Suprapubic skin (tissue), 4 donors: ENCODE data around the gene MRM2. TPM values are rescaled to one million over a fixed set of nuclear protein-coding genes. Genes with fewer than 3 reads are reported as not detected.

Experiments
- DNase-seq, 2 donors: peaks; one replicate each; pipeline ENCODE4 v3.0.0-alpha.2; 2019; ENCODE audit warnings: low spot score in 2 of 2
- H3K27ac ChIP-seq: fragments of 200-600 bp; sonication (generic); one replicate; pipeline ENCODE4 v1.5.1; 2019
- H3K27me3 ChIP-seq: fragments of 200-600 bp; sonication (generic); one replicate; pipeline ENCODE4 v1.5.1; 2019
- H3K36me3 ChIP-seq: fragments of 200-600 bp; sonication (generic); one replicate; pipeline ENCODE4 v1.5.1; 2019
- H3K4me1 ChIP-seq: fragments of 200-600 bp; sonication (generic); one replicate; pipeline ENCODE4 v1.5.1; 2019
- H3K4me3 ChIP-seq: fragments of 200-600 bp; sonication (generic); one replicate; pipeline ENCODE4 v1.5.1; 2019; ENCODE audit warnings: mild to moderate bottlenecking
- H3K9me3 ChIP-seq: fragments of 200-600 bp; sonication (generic); one replicate; pipeline ENCODE4 v1.5.1; 2019
- EP300 ChIP-seq: sonication (generic); formaldehyde crosslinking; IDR thresholded peaks from one replicate; pipeline ENCODE4 v1.6.1; 2017; ENCODE audit warnings: antibody characterized with exemption
- POLR2A ChIP-seq, 2 donors: fragments of 450-650 bp; IDR thresholded peaks; one replicate each; pipeline ENCODE4 v1.6.1; 2017; ENCODE audit warnings: antibody characterized with exemption in 2 of 2, mild to moderate bottlenecking in 2 of 2, moderate library complexity in 2 of 2
- POLR2AphosphoS5 ChIP-seq, 3 donors: sonication (generic); formaldehyde crosslinking; IDR thresholded peaks; one replicate each; pipeline ENCODE4 v1.6.1; 2017; ENCODE audit warnings: antibody characterized with exemption in 3 of 3
- WGBS: methylation state at CpG from one replicate; pipeline ENCODE4 v1.1.5; 2018; 5-methylcytosine and 5-hydroxymethylcytosine counted together
- total RNA-seq, 4 donors: library from RNA; depleted of rRNA; stranded (reverse); fragments of >200 nt; gene quantifications; one replicate each; pipeline ENCODE4 v1.1.0, GENCODE V29; 2016
- TF ChIP-seq, protein P1 (sequence below), 2 donors: fragments of 200-600 bp in 1 of 2; fragments of 450-650 bp in 1 of 2; sonication (generic) in 1 of 2; IDR thresholded peaks; one replicate each; pipeline ENCODE4 v1.5.1; 2016 to 2019; ENCODE audit warnings: antibody characterized with exemption in 2 of 2, mild to moderate bottlenecking in 1 of 2, moderate library complexity in 1 of 2

Gene MRM2
- total RNA-seq, 4 donors from 2014 or later = 11.3 to 41.8 (median 19.8) TPM

DNA sequence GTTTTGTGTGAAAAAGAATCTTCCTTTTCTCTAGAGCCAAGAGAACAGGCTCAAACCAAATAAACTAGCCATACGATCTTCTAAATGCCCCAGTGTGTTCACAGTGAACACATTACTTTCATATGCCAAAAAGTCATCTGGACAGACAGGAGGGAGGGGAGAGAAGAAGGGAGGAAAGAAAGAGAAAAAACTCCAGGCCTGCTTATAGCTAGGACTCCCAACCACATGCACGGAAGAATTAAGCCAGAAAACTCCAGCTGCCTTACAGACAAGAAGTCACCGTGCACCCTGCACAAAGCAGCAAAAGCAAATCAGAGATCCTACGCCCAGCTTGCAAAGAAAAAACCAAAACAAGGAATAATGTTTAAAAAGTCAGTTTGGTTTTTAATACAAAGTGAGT, 37.9 kb upstream of the MRM2 start:
- H3K9me3 ChIP-seq = no peaks in the 10 kb centered on the region
- peaks cover 15% of the 10 kb centered on the region for H3K36me3 ChIP-seq
- H3K4me1 ChIP-seq = peaks cover 12% of the 10 kb centered on the region
- no peak overlapping the region for H3K4me3 ChIP-seq
- DNase-seq = no peak
- no peak for TF ChIP-seq POLR2AphosphoS5 (IDR thresholded peaks at IDR 0.05)
- H3K27ac ChIP-seq = no peak overlapping the region
- 65% methylated on average over 4 of the region's 4 CpGs for WGBS
- H3K27me3 ChIP-seq = no peaks in the 10 kb centered on the region

DNA sequence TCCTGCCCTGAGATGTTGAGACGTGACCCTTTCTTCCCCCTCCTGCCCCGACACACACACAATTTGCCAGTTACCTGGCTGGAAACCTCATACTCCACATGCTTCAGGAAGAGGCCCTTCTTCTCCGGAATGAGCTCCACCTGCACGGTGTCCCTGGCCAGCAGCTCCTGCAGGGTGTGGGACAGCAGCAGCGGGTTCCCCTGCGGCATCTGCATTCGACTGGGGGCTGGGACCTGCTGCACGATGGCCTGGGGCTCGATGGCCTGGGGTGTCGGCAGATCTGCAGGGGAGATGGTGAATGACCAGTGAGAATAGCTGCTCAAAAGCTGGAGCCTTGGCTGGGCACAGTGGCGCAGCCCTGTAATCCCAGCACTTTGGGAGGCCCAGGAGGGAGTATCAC, 36.0 kb upstream of the MRM2 start:
- H3K27ac ChIP-seq = no peak overlapping the region
- WGBS = 93% methylated on average over 8 of the region's 11 CpGs
- H3K27me3 ChIP-seq = no peaks in the 10 kb centered on the region
- no peaks in the 10 kb centered on the region for H3K9me3 ChIP-seq
- TF ChIP-seq EP300 (no peak), POLR2A (IDR thresholded peaks at IDR 0.05) (no peak), POLR2AphosphoS5 (IDR thresholded peaks at IDR 0.05) (no peak)
- TF ChIP-seq, protein P1, sequence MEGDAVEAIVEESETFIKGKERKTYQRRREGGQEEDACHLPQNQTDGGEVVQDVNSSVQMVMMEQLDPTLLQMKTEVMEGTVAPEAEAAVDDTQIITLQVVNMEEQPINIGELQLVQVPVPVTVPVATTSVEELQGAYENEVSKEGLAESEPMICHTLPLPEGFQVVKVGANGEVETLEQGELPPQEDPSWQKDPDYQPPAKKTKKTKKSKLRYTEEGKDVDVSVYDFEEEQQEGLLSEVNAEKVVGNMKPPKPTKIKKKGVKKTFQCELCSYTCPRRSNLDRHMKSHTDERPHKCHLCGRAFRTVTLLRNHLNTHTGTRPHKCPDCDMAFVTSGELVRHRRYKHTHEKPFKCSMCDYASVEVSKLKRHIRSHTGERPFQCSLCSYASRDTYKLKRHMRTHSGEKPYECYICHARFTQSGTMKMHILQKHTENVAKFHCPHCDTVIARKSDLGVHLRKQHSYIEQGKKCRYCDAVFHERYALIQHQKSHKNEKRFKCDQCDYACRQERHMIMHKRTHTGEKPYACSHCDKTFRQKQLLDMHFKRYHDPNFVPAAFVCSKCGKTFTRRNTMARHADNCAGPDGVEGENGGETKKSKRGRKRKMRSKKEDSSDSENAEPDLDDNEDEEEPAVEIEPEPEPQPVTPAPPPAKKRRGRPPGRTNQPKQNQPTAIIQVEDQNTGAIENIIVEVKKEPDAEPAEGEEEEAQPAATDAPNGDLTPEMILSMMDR (IDR thresholded peaks at IDR 0.05) = no peak
- peaks cover 32% of the 10 kb centered on the region for H3K36me3 ChIP-seq
- no peak overlapping the region for H3K4me3 ChIP-seq
- no peak for DNase-seq
- peaks cover 12% of the 10 kb centered on the region for H3K4me1 ChIP-seq

DNA sequence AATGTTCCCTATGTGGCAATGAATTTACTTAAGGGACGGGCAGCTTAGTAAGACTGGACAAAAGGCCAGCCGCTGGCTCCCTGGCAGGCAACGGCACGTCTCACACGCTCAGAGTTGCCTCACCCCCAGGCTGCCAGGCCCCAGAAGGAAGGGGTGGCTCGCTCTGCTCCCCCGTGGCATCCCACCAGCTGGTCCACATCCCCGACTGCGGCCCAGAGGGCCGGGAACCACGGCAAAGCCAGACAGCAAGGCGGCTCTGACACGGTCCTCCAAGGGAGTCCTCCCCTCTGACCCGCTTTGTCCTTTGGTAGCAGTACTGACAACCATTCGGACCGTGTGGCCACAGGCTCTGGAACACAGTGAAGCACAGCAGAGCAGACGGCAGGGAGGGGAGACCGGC, 34.1 kb upstream of the MRM2 start:
- TF ChIP-seq POLR2AphosphoS5 (IDR thresholded peaks at IDR 0.05) = no peak
- TF ChIP-seq, protein P1 (IDR thresholded peaks at IDR 0.05) = no peak
- no peak for TF ChIP-seq EP300
- no peak for TF ChIP-seq POLR2A (IDR thresholded peaks at IDR 0.05)

DNA sequence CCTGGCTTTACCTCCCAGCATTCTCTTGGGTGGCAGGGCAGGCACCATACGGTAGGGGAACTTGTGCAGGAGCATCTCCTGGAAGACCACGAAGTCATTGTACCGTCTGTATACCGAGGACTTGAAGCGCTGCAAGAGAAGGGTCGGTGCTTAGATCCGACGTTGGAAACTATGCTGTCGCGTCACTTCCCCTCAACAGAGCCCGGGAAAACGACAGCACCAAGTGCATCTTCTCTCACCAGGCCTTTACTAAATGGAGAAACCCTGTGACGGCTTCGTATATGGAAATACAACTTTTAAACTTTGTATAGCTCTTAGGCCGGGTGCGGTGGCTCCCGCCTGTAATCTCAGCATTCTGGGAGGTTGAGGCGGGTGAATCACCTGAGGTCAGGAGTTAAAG, 33.1 kb upstream of the MRM2 start:
- Histone ChIP-seq H3K9me3 (no peaks in the 10 kb centered on the region), H3K4me1 (no peaks in the 10 kb centered on the region), H3K36me3 (peaks cover 52% of the 10 kb centered on the region), H3K4me3 (no peak overlapping the region), H3K27ac (no peak overlapping the region), H3K27me3 (no peaks in the 10 kb centered on the region)
- no peak for DNase-seq
- WGBS = 90% methylated on average over 18 of the region's 18 CpGs
- TF ChIP-seq EP300 (no peak), POLR2AphosphoS5 (IDR thresholded peaks at IDR 0.05) (no peak), POLR2A (IDR thresholded peaks at IDR 0.05) (no peak)
- TF ChIP-seq, protein P1 (IDR thresholded peaks at IDR 0.05) = no peak

More for the DNA sequence above, 34.1 kb upstream of the MRM2 start:
- H3K27ac ChIP-seq = no peak overlapping the region
- H3K4me1 ChIP-seq = peaks cover 2% of the 10 kb centered on the region
- no peaks in the 10 kb centered on the region for H3K9me3 ChIP-seq
- no peaks in the 10 kb centered on the region for H3K27me3 ChIP-seq
- whole genome bisulfite sequencing = 94% methylated on average over 16 of the region's 18 CpGs
- no peak overlapping the region for H3K4me3 ChIP-seq
- DNase-seq = no peak
- peaks cover 44% of the 10 kb centered on the region for H3K36me3 ChIP-seq

DNA sequence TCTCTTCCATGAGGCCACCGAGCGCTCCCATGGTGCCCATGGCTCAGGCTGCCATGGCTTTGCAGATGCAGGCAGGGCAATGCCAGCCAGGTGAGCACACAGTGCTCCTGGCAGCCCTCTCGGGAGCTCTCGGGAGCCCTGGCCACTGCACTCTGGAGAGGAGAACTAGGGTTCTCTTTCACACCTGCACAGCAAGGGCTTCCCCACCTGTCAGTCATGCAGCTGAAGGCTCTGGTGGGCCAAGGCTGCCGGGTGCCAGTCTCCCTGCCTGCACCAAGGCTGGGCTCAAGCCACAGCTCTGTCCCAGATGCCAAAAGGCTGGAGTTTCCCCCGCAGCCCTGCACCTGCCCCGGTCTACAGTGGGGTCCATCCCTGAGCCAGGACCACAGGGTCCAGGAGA, 32.7 kb upstream of the MRM2 start:
- peaks cover 2% of the 10 kb centered on the region for H3K4me1 ChIP-seq
- WGBS = 100% methylated on average over 1 of the region's 7 CpGs
- H3K36me3 ChIP-seq = peaks cover 52% of the 10 kb centered on the region
- no peak overlapping the region for H3K4me3 ChIP-seq
- TF ChIP-seq EP300 = no peak
- no peak for TF ChIP-seq POLR2A (IDR thresholded peaks at IDR 0.05)
- TF ChIP-seq, protein P1 (IDR thresholded peaks at IDR 0.05) = no peak
- TF ChIP-seq POLR2AphosphoS5 (IDR thresholded peaks at IDR 0.05) = no peak
- no peak for DNase-seq
- H3K27me3 ChIP-seq = no peaks in the 10 kb centered on the region
- no peaks in the 10 kb centered on the region for H3K9me3 ChIP-seq
- no peak overlapping the region for H3K27ac ChIP-seq

DNA sequence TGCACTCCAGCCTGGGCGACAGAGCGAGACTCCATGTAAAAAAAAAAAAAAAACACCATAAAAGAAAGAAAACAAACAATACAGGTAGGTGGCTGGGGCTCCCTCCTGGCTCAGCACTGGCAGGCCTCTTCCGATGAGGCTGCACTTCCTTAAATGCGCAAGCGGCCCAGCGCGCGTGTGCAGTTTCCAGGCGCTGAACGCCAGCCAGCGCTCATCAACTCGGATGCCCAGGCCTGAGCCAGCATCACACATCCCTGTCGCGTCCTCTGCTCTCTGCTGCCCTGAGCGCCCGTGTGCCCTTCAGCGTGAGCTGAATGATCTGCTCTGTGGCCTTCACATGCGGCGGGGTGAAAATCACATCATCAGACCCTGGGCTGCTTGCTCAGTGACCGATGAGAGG, 31.9 kb upstream of the MRM2 start:
- TF ChIP-seq EP300 = no peak
- TF ChIP-seq POLR2AphosphoS5 (IDR thresholded peaks at IDR 0.05) = no peak
- TF ChIP-seq POLR2A (IDR thresholded peaks at IDR 0.05) = no peak
- TF ChIP-seq, protein P1 (IDR thresholded peaks at IDR 0.05) = no peak
- H3K27me3 ChIP-seq = no peaks in the 10 kb centered on the region
- 91% methylated on average over 20 of the region's 20 CpGs for WGBS

More for the DNA sequence above, 31.9 kb upstream of the MRM2 start:
- DNase-seq = no peak
- no peak overlapping the region for H3K4me3 ChIP-seq
- peaks cover 52% of the 10 kb centered on the region for H3K36me3 ChIP-seq
- no peaks in the 10 kb centered on the region for H3K9me3 ChIP-seq
- no peak overlapping the region for H3K27ac ChIP-seq
- H3K4me1 ChIP-seq = peaks cover 5% of the 10 kb centered on the region
